ENCODE results near the gene TRPV6.

DNA sequence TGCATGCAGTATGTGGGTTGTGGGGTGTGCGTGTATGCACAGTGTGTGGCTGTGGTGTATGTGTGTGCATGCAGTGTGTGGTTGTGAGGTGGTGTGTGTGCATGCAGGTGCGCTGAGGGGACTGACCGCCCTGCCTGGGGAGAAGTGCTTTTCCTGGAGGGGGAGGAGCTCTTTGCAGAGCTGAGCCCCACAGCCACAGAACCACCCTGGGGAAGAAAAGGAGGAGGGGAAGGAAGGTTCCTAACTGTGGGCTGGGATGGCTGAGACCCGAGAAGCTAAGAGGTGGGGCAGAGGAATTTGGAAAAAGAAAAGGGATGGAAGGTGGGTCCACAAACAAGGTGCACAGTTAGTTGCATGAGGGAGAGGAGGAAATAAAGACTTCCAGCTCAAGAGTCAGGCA, 48.1 kb upstream of the TRPV6 start, which contains the start of gene TRPV5:
- TF ChIP-seq CREB5 (CRISPR knock-in tag; IDR thresholded peaks at IDR 0.05; ENCODE audit: low read depth) (no peak), PATZ1 (CRISPR knock-in tag; IDR thresholded peaks at IDR 0.05; ENCODE audit: borderline replicate concordance) (no peak), PPARA (CRISPR knock-in tag; IDR thresholded peaks at IDR 0.05; ENCODE audit: borderline replicate concordance) (no peak), ZNF565 (CRISPR knock-in tag; conservative IDR thresholded peaks at IDR 0.05; ENCODE audit: low read depth) (no peak), OSR1 (CRISPR knock-in tag; IDR thresholded peaks at IDR 0.05) (no peak), GLIS3 (CRISPR knock-in tag; IDR thresholded peaks at IDR 0.05) (no peak), CSDC2 (CRISPR knock-in tag; IDR thresholded peaks at IDR 0.05) (no peak), ARNTL (CRISPR knock-in tag; IDR thresholded peaks at IDR 0.05; ENCODE audit: borderline replicate concordance, low read depth) (no peak), BACH2 (CRISPR knock-in tag; IDR thresholded peaks at IDR 0.05; ENCODE audit: borderline replicate concordance) (no peak), TSHZ2 (CRISPR knock-in tag; IDR thresholded peaks at IDR 0.05) (no peak), TCF4 (CRISPR knock-in tag; IDR thresholded peaks at IDR 0.05; ENCODE audit: borderline replicate concordance) (no peak), ZFP3 (CRISPR knock-in tag; IDR thresholded peaks at IDR 0.05) (no peak), RARB (CRISPR knock-in tag; IDR thresholded peaks at IDR 0.05) (no peak), ESRRG (CRISPR knock-in tag; IDR thresholded peaks at IDR 0.05) (no peak)

Data from SK-N-SH treated with all-trans-retinoic acid at 6 μM for 48 hours (cell line).